Measurements from ENCODE around the gene CHD9. TPM values are rescaled to one million over a fixed set of nuclear protein-coding genes. Genes with fewer than 3 reads are reported as not detected.

Gene CHD9
- total RNA-seq, 2 donors from 2014 or later: 56.3 to 62.6 TPM

- no peaks in the 10 kb centered on the region for H3K27me3 ChIP-seq (replicated peaks; ENCODE audit: insufficient read depth)
- no peak for TF ChIP-seq CTCF (IDR thresholded peaks at IDR 0.05)
- no peak for TF ChIP-seq POLR2AphosphoS5 (IDR thresholded peaks at IDR 0.05)
- no peak for TF ChIP-seq POLR2A (IDR thresholded peaks at IDR 0.05)
- peak; percentile 46 for DNase-seq (ENCODE audit: low spot score)
- H3K4me3 ChIP-seq: peak overlapping the region; percentile 51 to 64
- no peaks in the 10 kb centered on the region for H3K9me3 ChIP-seq
- peak overlapping the region; percentile 87 for H3K27ac ChIP-seq
- intact Hi-C loops (cut with DNase I): loop anchor here (2.0 to 10.0 kb wide), 2 partner anchors 155 to 231 kb away; no protein-coding TSS in a partner anchor
- H3K36me3 ChIP-seq: no peaks in the 10 kb centered on the region
- WGBS: 51% methylated on average over 13 of the region's 13 CpGs
- H3K4me1 ChIP-seq (replicated peaks): no peaks in the 10 kb centered on the region
Observed at GRCh38 chr16:53053967-53054669, 673 bp upstream of the CHD9 start.

- H3K27ac ChIP-seq: peak overlapping the region; percentile 87
- no peaks in the 10 kb centered on the region for H3K4me1 ChIP-seq (replicated peaks)
- H3K36me3 ChIP-seq: no peaks in the 10 kb centered on the region
- intact Hi-C loops (cut with DNase I): loop anchor here (1.0 to 10.0 kb wide), 5 partner anchors 37 to 229 kb away; no protein-coding TSS in a partner anchor
- peak overlapping the region; percentile 51 to 64 for H3K4me3 ChIP-seq
- peak; percentile 37 for DNase-seq (ENCODE audit: low spot score)
- H3K27me3 ChIP-seq (replicated peaks; ENCODE audit: insufficient read depth): no peaks in the 10 kb centered on the region
- 22% methylated on average over 10 of the region's 10 CpGs for WGBS
- no peaks in the 10 kb centered on the region for H3K9me3 ChIP-seq
- TF ChIP-seq POLR2A (IDR thresholded peaks at IDR 0.05) (no peak), CTCF (IDR thresholded peaks at IDR 0.05) (no peak)
Observed at GRCh38 chr16:53055541-53056391, 975 bp downstream of the CHD9 start.

- no peaks in the 10 kb centered on the region for H3K4me1 ChIP-seq (replicated peaks)
- intact Hi-C loops (cut with DNase I): loop anchor here (5.0 to 10.0 kb wide), 3 partner anchors 36 to 228 kb away; no protein-coding TSS in a partner anchor
Observed at GRCh38 chr16:53056392-53056881, 1.6 kb downstream of the CHD9 start.

GRCh38 chr16:53057658-53058057 is 2.9 kb downstream of the CHD9 start:
- Histone ChIP-seq H3K36me3 (no peaks in the 10 kb centered on the region), H3K4me3 (no peak overlapping the region), H3K27me3 (replicated peaks; ENCODE audit: insufficient read depth) (no peaks in the 10 kb centered on the region), H3K4me1 (replicated peaks) (no peaks in the 10 kb centered on the region), H3K9me3 (no peaks in the 10 kb centered on the region), H3K27ac (no peak overlapping the region)
- no peak for DNase-seq (ENCODE audit: low spot score)
- TF ChIP-seq POLR2A (IDR thresholded peaks at IDR 0.05) (no peak), POLR2AphosphoS5 (IDR thresholded peaks at IDR 0.05) (no peak), CTCF (IDR thresholded peaks at IDR 0.05) (no peak)
- intact Hi-C loops (cut with DNase I): loop anchor here (5.0 to 10.0 kb wide), 3 partner anchors 35 to 227 kb away; no protein-coding TSS in a partner anchor
- 85% methylated on average over 8 of the region's 8 CpGs for WGBS

More at GRCh38 chr16:53056392-53056881, 1.6 kb downstream of the CHD9 start:
- no peak for TF ChIP-seq CTCF (IDR thresholded peaks at IDR 0.05)
- no peak for TF ChIP-seq POLR2AphosphoS5 (IDR thresholded peaks at IDR 0.05)
- Histone ChIP-seq H3K36me3 (no peaks in the 10 kb centered on the region), H3K27ac (peak overlapping the region; percentile 87), H3K9me3 (no peaks in the 10 kb centered on the region), H3K27me3 (replicated peaks; ENCODE audit: insufficient read depth) (no peaks in the 10 kb centered on the region), H3K4me3 (no peak overlapping the region)
- DNase-seq (ENCODE audit: low spot score): no peak
- 74% methylated on average over 8 of the region's 8 CpGs for WGBS

All from prostate gland (tissue), 2 donors.